HT-29 (cell line): Measurements from ENCODE around the gene FAM13A. TPM values are rescaled to one million over a fixed set of nuclear protein-coding genes. Genes with fewer than 3 reads are reported as not detected.

Source experiments
- DNase-seq: peaks from one replicate; pipeline ENCODE4 v3.0.0-alpha.2; 2015; ENCODE audit warnings: low spot score
- total RNA-seq: library from RNA; depleted of rRNA; stranded (reverse); fragments of >200 nt; shearing (Covaris generic); gene quantifications from 2 replicates; pipeline ENCODE4 v1.2.3, GENCODE V29; 2014

FAM13A gene
- total RNA-seq, 1 experiment from 2014 or later: 6.6 TPM

- no peak for DNase-seq
These were observed 242.9 kb downstream of the FAM13A start for GRCh38 chr4:88814043-88814617.

GRCh38 chr4:88813013-88813412 lies 244.0 kb downstream of the FAM13A start:
- DNase-seq: no peak

GRCh38 chr4:88812420-88812819 lies 244.6 kb downstream of the FAM13A start:
- no peak for DNase-seq

GRCh38 chr4:88811904-88812303 lies 245.1 kb downstream of the FAM13A start:
- DNase-seq: no peak

- no peak for DNase-seq
These were observed 246.7 kb downstream of the FAM13A start for GRCh38 chr4:88810325-88810724.

GRCh38 chr4:88809576-88810219 lies 247.3 kb downstream of the FAM13A start:
- no peak for DNase-seq

- no peak for DNase-seq
These were observed 247.9 kb downstream of the FAM13A start for GRCh38 chr4:88809101-88809500.

GRCh38 chr4:88807499-88807898 lies 249.5 kb downstream of the FAM13A start:
- peak; percentile 62 for DNase-seq

GRCh38 chr4:88804234-88804633 lies 252.8 kb downstream of the FAM13A start:
- no peak for DNase-seq

GRCh38 chr4:88803600-88804096 lies 253.3 kb downstream of the FAM13A start:
- peak; percentile 44 for DNase-seq

- no peak for DNase-seq
These were observed 254.2 kb downstream of the FAM13A start for GRCh38 chr4:88802585-88803286.

- peak; percentile 47 for DNase-seq
These were observed 254.8 kb downstream of the FAM13A start for GRCh38 chr4:88802138-88802537.

- DNase-seq: no peak
These were observed 257.1 kb downstream of the FAM13A start for GRCh38 chr4:88799900-88800299.

GRCh38 chr4:88797725-88798124 lies 259.3 kb downstream of the FAM13A start:
- DNase-seq: no peak

GRCh38 chr4:88796545-88796944 lies 260.4 kb downstream of the FAM13A start:
- no peak for DNase-seq

- DNase-seq: no peak
These were observed 262.0 kb downstream of the FAM13A start for GRCh38 chr4:88794952-88795351.

- DNase-seq: no peak
These were observed 262.8 kb downstream of the FAM13A start for GRCh38 chr4:88794087-88794690.

GRCh38 chr4:88793475-88793874 lies 263.5 kb downstream of the FAM13A start:
- no peak for DNase-seq

- no peak for DNase-seq
These were observed 264.2 kb downstream of the FAM13A start for GRCh38 chr4:88792821-88793220.

- DNase-seq: no peak
These were observed 264.7 kb downstream of the FAM13A start for GRCh38 chr4:88792268-88792781.

GRCh38 chr4:88791274-88791673 lies 265.7 kb downstream of the FAM13A start:
- DNase-seq: peak; percentile 49

- no peak for DNase-seq
These were observed 268.1 kb downstream of the FAM13A start for GRCh38 chr4:88788895-88789294.
